Choroid plexus epithelial cell (primary cell): ENCODE results near the gene SYK.

ENCODE experiments used
- DNase-seq: peaks from one replicate; pipeline ENCODE4 v3.0.0-alpha.2; 2010; ENCODE audit warnings: low read depth
- H3K4me3 ChIP-seq: 2 replicates; pipeline ENCODE4 v1.5.1; 2011; ENCODE audit warnings: low read depth, mild to moderate bottlenecking, control low read depth, low read length, moderate library complexity
- TF ChIP-seq, protein P1 (sequence below): conservative IDR thresholded peaks from 2 replicates; pipeline ENCODE4 v1.5.1; 2011; ENCODE audit warnings: low read depth, mild to moderate bottlenecking, control low read depth, inconsistent platforms, low read length, moderate library complexity

The SYK gene

DNA sequence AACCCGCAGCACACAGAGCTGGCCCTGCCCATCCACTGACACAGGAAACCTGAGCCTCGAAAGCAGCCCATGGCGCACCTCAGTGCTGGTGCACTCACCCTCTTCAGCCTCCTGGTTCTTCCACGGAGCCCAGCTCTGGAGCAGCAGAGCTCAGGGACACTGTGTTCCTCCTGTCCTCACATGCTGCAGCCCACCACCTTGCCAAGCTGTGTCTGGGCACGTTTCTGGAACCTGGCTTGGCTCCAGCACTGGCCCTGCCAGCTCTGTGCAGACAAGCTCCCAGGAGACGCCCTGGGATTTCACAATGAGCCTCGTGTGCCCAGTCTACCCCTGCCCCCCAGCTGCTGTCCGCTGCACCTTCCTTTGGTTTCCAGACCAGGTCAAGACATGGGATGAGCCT, 119.5 kb downstream of the SYK start:
- no peak overlapping the region for H3K4me3 ChIP-seq
- TF ChIP-seq, protein P1, sequence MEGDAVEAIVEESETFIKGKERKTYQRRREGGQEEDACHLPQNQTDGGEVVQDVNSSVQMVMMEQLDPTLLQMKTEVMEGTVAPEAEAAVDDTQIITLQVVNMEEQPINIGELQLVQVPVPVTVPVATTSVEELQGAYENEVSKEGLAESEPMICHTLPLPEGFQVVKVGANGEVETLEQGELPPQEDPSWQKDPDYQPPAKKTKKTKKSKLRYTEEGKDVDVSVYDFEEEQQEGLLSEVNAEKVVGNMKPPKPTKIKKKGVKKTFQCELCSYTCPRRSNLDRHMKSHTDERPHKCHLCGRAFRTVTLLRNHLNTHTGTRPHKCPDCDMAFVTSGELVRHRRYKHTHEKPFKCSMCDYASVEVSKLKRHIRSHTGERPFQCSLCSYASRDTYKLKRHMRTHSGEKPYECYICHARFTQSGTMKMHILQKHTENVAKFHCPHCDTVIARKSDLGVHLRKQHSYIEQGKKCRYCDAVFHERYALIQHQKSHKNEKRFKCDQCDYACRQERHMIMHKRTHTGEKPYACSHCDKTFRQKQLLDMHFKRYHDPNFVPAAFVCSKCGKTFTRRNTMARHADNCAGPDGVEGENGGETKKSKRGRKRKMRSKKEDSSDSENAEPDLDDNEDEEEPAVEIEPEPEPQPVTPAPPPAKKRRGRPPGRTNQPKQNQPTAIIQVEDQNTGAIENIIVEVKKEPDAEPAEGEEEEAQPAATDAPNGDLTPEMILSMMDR, result no peak
- no peak for DNase-seq

DNA sequence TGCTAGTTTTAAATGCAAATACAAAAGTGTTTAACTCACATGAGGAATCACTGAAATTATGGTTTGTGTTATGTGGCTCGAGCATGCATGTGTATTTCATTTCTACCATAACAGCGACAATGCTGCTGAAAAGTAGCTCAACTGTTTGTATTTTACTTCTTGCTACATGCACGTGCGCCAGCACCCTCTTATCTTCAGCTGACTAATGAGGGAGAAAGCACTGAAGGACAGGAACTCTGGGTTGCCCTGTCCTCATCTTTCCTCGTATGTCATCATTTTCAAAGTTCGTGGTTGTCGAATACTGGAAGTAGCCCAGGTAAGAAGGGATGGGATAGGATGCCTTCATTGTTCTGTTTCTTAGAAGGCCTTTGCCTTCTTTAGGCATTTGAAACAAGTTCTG, 120.3 kb downstream of the SYK start:
- TF ChIP-seq, protein P1, result no peak
- no peak for DNase-seq
- no peak overlapping the region for H3K4me3 ChIP-seq

DNA sequence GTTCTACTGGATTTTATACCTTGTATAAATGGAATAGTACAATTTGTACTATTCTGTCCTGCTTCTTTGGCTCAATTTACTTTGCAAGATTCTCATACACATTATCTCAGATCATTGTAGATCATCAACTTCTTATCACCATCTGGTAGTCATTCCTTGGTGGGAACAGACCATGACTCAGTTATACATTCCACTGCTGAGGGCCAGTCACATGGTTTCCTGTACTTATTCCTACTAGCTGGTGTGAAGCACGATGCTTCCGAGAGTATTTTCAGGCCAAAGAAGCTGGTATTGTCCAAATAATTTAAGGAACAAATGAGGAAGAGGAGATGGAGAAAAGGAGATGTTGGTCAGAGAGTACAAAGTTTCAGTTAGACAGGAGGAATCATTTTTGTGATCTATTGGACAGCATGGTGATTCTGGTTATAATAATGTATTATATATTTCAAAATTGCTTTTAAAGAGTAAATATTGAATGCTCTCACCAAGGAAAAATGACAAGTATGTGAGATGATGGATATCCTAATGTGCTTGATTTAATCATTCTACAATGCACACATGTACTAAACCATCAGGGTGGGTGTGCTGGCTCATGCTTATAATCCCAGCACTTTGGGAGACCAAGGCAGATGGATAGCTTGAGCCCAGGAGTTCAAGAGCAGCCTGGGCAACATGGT, 124.1 kb downstream of the SYK start:
- TF ChIP-seq, protein P1, result no peak
- DNase-seq, result peak; percentile 89
- H3K4me3 ChIP-seq, result no peak overlapping the region

DNA sequence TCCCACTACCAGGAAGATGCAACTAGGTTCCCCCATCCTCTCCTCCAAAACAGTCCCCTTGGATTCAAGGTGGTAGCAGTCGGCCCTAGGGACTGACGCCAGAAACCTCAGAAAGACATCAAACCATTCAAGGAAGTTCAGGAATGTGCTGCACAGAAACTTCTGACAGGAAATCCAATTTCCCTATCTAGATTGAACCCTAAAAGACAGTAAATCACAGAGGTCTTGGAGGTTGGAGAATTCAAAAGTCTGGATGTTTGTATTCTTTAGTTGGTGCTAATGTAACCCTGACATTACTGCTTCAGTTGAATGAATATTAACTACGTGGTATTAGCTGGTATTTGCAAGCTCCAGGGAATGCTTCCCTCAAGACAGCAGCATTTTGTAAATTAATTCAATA, 125.3 kb downstream of the SYK start:
- no peak overlapping the region for H3K4me3 ChIP-seq
- TF ChIP-seq, protein P1, result no peak
- DNase-seq, result no peak

GRCh38 chr9:90927496-90927895, 125.9 kb downstream of the SYK start:
- no peak for DNase-seq
- TF ChIP-seq, protein P1, result no peak
- no peak overlapping the region for H3K4me3 ChIP-seq

GRCh38 chr9:90929626-90930025, 128.0 kb downstream of the SYK start:
- no peak for DNase-seq
- H3K4me3 ChIP-seq, result no peak overlapping the region
- TF ChIP-seq, protein P1, result no peak

DNA sequence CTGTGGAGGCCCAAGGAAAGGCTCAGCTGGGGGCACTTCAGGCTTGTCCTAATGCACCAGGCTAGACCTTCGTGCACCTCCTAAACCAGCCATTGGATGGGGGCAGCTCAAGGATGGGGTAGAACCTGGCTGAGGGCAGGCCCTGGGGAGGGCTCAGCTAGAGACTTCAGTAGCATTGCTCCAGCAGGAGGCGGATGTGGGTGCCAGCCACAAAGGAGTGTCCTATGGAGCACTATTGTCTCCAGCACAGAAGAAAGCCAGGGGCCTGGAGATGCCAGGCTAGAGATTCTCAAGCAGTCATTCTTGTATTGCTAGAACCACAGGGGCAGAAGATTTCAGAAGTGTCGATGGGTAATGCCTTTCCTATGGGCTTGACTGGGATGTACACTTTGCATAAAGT, 131.8 kb downstream of the SYK start:
- TF ChIP-seq, protein P1, result no peak
- no peak overlapping the region for H3K4me3 ChIP-seq
- no peak for DNase-seq
